Stomach smooth muscle (tissue), 2 donors: ENCODE measurements around the gene RNU6-1.

Source experiments
- H3K27ac ChIP-seq: one replicate; pipeline ENCODE4 v1.7.0; 2013; ENCODE audit warnings: mild to moderate bottlenecking, low read length, inconsistent platforms
- H3K27me3 ChIP-seq, 2 donors: one replicate each; pipeline ENCODE4 v1.7.0; 2013; ENCODE audit warnings: low read length in 2 of 2; ENCODE audit not compliant: insufficient read depth in 2 of 2, control insufficient read depth in 1 of 2
- H3K36me3 ChIP-seq, 2 donors: one replicate each; pipeline ENCODE4 v1.7.0; 2013; ENCODE audit warnings: low read length in 2 of 2; ENCODE audit not compliant: control insufficient read depth in 2 of 2, insufficient read depth in 2 of 2
- H3K4me1 ChIP-seq: one replicate; pipeline ENCODE4 v1.7.0; 2013; ENCODE audit warnings: low read length; ENCODE audit not compliant: control insufficient read depth, insufficient read depth
- H3K4me3 ChIP-seq, 2 donors: one replicate each; pipeline ENCODE4 v1.7.0; 2013; ENCODE audit warnings: low read length in 2 of 2
- H3K9ac ChIP-seq, 2 donors: one replicate each; pipeline ENCODE4 v1.7.0; 2013; ENCODE audit warnings: low read length in 2 of 2, mild to moderate bottlenecking in 1 of 2
- H3K9me3 ChIP-seq, 2 donors: one replicate each; pipeline ENCODE4 v1.7.0; 2013; ENCODE audit warnings: low read length in 2 of 2; ENCODE audit not compliant: control insufficient read depth in 2 of 2
- donor health status: healthy.
- donor health status: Pancreatic carcinoma.

The RNU6-1 gene

DNA sequence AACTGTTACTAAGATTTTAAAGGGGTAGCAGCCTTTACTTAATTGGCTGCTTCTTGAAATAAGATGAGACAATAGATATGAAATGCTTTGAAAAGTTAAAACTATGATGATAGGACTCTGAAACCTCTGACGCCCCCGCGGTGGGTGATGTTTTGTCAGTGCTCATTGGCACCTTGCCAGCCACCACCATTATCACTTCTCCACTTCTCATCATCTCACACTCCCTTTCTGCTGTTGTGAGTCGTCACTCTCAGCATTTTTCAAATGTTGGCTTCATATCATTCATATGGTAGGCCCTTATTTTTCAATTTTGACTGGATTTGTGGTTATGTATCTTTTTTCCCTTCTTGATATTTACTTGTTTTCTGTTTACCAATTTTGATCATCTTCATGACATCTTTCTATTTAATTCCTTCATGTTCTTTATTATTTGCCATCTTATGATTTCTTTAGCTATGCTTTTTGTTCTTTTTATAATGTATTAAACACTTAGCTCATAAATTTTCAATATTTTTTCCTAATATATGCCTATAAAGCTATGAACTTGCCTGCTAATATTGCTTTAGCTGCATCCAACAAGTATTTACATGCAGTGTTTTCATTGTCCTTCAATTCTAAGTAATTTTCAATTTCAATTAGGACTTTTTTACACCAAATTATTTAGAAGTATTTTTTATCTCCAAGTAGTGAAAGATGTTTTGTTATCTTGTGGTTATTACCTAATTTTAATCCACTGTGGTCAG lies 44.8 kb downstream of the RNU6-1 start:
- no peaks in the 10 kb centered on the region for H3K27me3 ChIP-seq
- H3K36me3 ChIP-seq, result peaks cover 0 to 12% of the 10 kb centered on the region in 2 donors
- H3K4me3 ChIP-seq, result no peak overlapping the region
- no peaks in the 10 kb centered on the region for H3K4me1 ChIP-seq
- H3K9ac ChIP-seq, result no peak overlapping the region
- no peak overlapping the region for H3K27ac ChIP-seq
- H3K9me3 ChIP-seq, result no peaks in the 10 kb centered on the region

DNA sequence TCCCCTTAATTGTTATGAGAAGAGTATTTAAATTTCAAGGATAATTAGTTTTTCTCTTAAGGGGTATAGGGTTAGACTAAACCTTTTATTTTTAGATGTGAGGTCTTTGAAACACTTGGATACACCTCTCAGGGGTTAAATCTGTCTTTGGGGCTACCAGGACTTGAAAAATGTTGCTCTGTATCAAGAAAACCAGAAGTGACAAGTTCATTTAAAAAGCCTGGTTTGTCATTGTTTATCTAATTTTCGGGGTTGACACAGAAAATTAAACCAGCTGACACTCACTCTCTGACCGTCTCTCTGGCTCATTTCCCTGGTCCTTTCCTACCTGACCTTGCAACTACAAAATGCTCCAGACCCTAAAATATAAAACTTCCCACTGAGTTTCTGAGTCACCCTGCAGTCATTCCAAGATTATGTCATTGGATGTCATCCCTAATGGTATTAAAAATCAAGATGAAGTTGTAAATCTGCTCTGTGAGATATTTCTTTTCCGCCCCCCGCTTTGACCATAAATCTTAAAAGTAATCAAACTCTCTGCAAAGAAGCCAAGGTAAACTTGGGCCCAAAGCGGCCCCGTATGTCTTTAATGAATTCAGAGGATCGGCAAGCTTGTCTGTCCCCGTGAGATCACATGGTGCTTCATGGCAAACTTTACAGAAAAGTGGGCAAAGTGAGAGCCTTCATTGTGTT lies 47.4 kb downstream of the RNU6-1 start:
- Histone ChIP-seq H3K4me3 (no peak overlapping the region), H3K9ac (no peak overlapping the region), H3K27me3 (no peaks in the 10 kb centered on the region), H3K9me3 (no peaks in the 10 kb centered on the region), H3K36me3 (peaks cover 0 to 7% of the 10 kb centered on the region in 2 donors), H3K4me1 (no peaks in the 10 kb centered on the region), H3K27ac (no peak overlapping the region)

DNA sequence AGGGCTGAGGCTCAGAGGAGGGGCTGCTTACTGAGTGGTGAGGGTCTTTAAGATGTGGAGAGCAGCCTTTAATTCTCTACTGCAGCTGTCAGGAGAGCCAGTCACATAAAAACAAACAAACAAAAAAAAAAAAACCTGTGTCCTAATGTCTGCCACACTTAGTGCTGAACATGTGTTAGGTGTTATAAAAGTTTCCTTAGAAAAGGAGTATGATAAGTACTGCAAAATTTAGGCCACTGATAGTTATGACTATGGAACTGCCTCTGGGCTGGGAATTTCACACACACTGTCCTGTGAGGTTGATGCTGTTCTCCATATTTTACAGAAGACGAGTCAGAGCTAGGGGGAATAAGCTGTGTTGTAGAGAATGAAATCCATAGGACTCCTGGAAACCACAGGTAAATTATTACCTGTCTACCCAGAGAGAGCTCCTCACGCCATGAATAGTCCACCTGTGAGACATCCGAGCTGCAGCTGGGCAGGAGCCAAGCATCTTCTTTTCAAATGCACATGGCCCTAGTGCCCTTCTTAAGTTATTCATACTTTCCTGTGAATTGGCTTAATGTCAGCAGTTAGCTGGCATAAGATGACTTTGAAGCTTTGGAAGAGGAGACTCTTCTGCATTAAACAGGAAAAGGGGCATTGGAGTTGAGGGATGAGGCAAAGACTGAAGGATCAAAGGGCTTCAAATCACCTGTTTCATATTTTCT lies 49.1 kb downstream of the RNU6-1 start:
- Histone ChIP-seq H3K4me3 (no peak overlapping the region), H3K4me1 (no peaks in the 10 kb centered on the region), H3K27ac (no peak overlapping the region), H3K27me3 (no peaks in the 10 kb centered on the region), H3K36me3 (peaks cover 0 to 3% of the 10 kb centered on the region in 2 donors), H3K9ac (no peak overlapping the region), H3K9me3 (no peaks in the 10 kb centered on the region)
